Activated naive CD4-positive, alpha-beta T cell treated with anti-CD3 and anti-CD28 coated beads, Interleukin-2, amount 10 ng/mL, durations not matched to agents 7 days and 5 days (primary cell): ENCODE results near the gene COL4A4.
A peak's percentile ranks its signal among the peaks of the same experiment; 100 is the strongest.

ENCODE experiments used
- CTCF ChIA-PET: fragments of 350-600 bp; sonication (Branson Sonifier 250); formaldehyde crosslinking; loops from one replicate; lab custom pipeline; 2021; ENCODE audit warnings: antibody characterized with exemption; lab: Charles Lee
- DNase-seq: peaks from one replicate; pipeline ENCODE4 v3.0.0-alpha.2; 2020
- H3K27ac Mint-ChIP-seq: one replicate; pipeline ENCODE4 v1.8.0; 2021; ENCODE audit warnings: mild to moderate bottlenecking, moderate library complexity, mixed read lengths
- H3K27me3 Mint-ChIP-seq: one replicate; pipeline ENCODE4 v1.8.0; 2021; ENCODE audit warnings: mild to moderate bottlenecking, mixed read lengths
- H3K36me3 Mint-ChIP-seq: one replicate; pipeline ENCODE4 v1.8.0; 2021; ENCODE audit warnings: mixed read lengths
- H3K4me1 Mint-ChIP-seq: one replicate; pipeline ENCODE4 v1.8.0; 2021; ENCODE audit warnings: mixed read lengths
- H3K4me3 Mint-ChIP-seq: one replicate; pipeline ENCODE4 v1.8.0; 2021; ENCODE audit warnings: mild to moderate bottlenecking, moderate library complexity, mixed read lengths
- H3K9me3 Mint-ChIP-seq: one replicate; pipeline ENCODE4 v1.8.0; 2021; ENCODE audit warnings: mixed read lengths

Gene COL4A4

GRCh38 chr2:227163998-227164762 is at the start of gene COL4A4, which contains the start of gene COL4A3:
TSS of gene COL4A4 (minus strand) at chr2:227164205. CDS start at chr2:227147483, 16,722 bp downstream.
TSS of gene COL4A3 (plus strand) at chr2:227164624. CDS start at chr2:227164727, 103 bp downstream.
- DNase-seq = peak; percentile 37
- no peak within 1 kb of the TSS for H3K27ac Mint-ChIP-seq
- peaks cover 10% of the 10 kb centered on the region for H3K4me1 Mint-ChIP-seq
- peak within 1 kb of the TSS; percentile 64 for H3K4me3 Mint-ChIP-seq
- no peaks in the 10 kb centered on the region for H3K9me3 Mint-ChIP-seq
- CTCF ChIA-PET = no interaction called here
- peaks cover 64% of the 10 kb centered on the region for H3K27me3 Mint-ChIP-seq
- no peaks in the 10 kb centered on the region for H3K36me3 Mint-ChIP-seq

- Mint-ChIP-seq H3K4me1 (no peaks in the 10 kb centered on the region), H3K27ac (no peak overlapping the region), H3K27me3 (peaks cover 9% of the 10 kb centered on the region), H3K4me3 (no peak overlapping the region), H3K36me3 (no peaks in the 10 kb centered on the region), H3K9me3 (no peaks in the 10 kb centered on the region)
- no peak for DNase-seq
- CTCF ChIA-PET = no interaction called here
These were observed 43.6 kb upstream of the COL4A4 start for GRCh38 chr2:227207573-227207972.

DNA sequence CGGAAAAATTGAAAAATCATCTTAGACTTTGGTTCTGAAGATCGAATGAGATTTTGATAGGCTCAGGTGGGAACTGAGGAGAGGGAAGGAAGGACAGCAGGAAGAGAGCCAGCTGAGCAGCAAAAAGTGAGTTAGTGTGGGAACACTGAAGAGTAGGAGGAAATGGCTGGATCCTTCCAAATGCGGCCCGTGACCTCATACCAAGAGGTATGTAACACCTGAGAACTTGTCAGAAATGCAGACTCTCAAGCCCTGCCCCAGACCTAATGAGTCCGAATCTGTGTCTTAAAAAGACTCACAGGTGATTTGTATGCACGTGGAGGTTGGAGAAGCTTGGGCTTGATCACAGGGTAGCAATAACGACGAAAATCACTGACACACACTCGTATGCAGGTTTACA is 42.4 kb upstream of the COL4A4 start:
- Mint-ChIP-seq H3K27me3 (peaks cover 9% of the 10 kb centered on the region), H3K4me3 (no peak overlapping the region), H3K36me3 (no peaks in the 10 kb centered on the region), H3K27ac (peak overlapping the region; percentile 55), H3K9me3 (no peaks in the 10 kb centered on the region), H3K4me1 (no peaks in the 10 kb centered on the region)
- no peak for DNase-seq
- CTCF ChIA-PET = no interaction called here

- Mint-ChIP-seq H3K27me3 (peaks cover 9% of the 10 kb centered on the region), H3K27ac (no peak overlapping the region), H3K4me1 (no peaks in the 10 kb centered on the region), H3K9me3 (no peaks in the 10 kb centered on the region), H3K4me3 (no peak overlapping the region), H3K36me3 (no peaks in the 10 kb centered on the region)
- CTCF ChIA-PET = no interaction called here
- DNase-seq = no peak
These were observed 41.7 kb upstream of the COL4A4 start for GRCh38 chr2:227205701-227206100.

DNA sequence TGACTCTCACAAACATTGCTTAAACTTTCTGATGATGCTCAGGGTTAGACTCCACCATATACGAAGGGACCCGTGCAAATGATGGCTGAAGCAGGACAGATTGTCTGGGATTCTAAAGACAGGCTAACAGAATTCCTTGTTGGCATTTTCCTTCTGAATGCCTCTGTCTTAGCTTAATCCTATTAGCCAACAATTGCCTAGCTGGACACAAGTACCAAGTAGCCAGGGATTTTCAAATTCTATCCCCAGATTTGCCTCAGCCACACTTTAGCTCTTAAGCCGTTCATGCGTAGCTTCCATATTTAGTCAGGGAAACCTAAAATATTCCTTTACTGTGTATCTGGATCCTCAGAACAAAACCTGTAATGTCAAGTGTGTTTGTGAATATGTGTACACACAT is 40.4 kb upstream of the COL4A4 start:
- Mint-ChIP-seq H3K4me3 (no peak overlapping the region), H3K27ac (no peak overlapping the region), H3K4me1 (no peaks in the 10 kb centered on the region), H3K9me3 (no peaks in the 10 kb centered on the region), H3K36me3 (no peaks in the 10 kb centered on the region), H3K27me3 (peaks cover 9% of the 10 kb centered on the region)
- CTCF ChIA-PET = no interaction called here
- no peak for DNase-seq

- Mint-ChIP-seq H3K36me3 (no peaks in the 10 kb centered on the region), H3K27ac (no peak overlapping the region), H3K4me3 (no peak overlapping the region), H3K4me1 (no peaks in the 10 kb centered on the region), H3K9me3 (no peaks in the 10 kb centered on the region), H3K27me3 (peaks cover 5% of the 10 kb centered on the region)
- no peak for DNase-seq
- CTCF ChIA-PET = no interaction called here
These were observed 37.8 kb upstream of the COL4A4 start for GRCh38 chr2:227201771-227202170.

DNA sequence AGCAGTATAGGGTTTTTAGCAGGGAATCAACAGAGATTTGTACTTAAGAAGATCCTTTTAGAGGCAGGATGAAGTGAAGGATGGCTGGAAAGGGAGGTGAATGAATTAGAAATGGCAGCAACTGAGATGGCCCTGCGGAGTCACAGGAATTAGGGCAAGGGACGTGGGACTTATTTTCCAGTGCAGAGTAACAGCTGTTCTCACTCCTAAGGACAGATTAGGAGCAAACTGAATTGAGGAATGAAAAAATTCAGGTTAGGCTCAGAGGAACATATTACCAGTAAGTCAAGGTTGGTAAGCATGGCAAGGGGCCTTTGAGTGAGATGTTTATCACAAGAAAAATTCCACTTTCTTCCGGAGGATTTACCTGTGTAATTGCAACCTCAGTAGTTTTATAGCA is 34.9 kb upstream of the COL4A4 start:
- no peak for DNase-seq
- H3K4me1 Mint-ChIP-seq = no peaks in the 10 kb centered on the region
- H3K36me3 Mint-ChIP-seq = no peaks in the 10 kb centered on the region
- H3K27me3 Mint-ChIP-seq = no peaks in the 10 kb centered on the region
- H3K27ac Mint-ChIP-seq = no peak overlapping the region
- no peaks in the 10 kb centered on the region for H3K9me3 Mint-ChIP-seq
- CTCF ChIA-PET = no interaction called here
- H3K4me3 Mint-ChIP-seq = no peak overlapping the region

DNA sequence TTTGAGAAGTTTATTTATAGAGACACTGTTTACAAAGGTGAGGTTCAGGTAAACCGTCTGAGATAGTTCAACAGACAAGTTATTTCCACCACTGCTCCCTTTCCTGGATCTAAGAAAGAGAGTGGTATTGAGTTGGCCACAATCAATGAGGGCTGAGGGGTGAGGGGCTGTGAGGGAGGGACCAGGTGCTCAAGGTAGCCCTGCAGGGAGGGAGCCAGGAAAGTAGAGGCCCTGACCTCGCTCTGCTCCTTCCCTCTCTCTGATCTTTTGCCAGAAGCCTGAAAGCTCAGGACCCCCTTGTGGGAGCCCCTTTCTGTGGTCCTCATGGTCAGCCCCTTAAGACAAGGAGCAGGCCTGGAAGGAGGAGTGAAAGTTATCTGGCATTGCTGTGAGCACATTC is 30.2 kb upstream of the COL4A4 start:
- Mint-ChIP-seq H3K27ac (no peak overlapping the region), H3K9me3 (no peaks in the 10 kb centered on the region), H3K4me3 (no peak overlapping the region), H3K4me1 (no peaks in the 10 kb centered on the region), H3K36me3 (no peaks in the 10 kb centered on the region), H3K27me3 (peaks cover 8% of the 10 kb centered on the region)
- DNase-seq = no peak
- CTCF ChIA-PET = no interaction called here

DNA sequence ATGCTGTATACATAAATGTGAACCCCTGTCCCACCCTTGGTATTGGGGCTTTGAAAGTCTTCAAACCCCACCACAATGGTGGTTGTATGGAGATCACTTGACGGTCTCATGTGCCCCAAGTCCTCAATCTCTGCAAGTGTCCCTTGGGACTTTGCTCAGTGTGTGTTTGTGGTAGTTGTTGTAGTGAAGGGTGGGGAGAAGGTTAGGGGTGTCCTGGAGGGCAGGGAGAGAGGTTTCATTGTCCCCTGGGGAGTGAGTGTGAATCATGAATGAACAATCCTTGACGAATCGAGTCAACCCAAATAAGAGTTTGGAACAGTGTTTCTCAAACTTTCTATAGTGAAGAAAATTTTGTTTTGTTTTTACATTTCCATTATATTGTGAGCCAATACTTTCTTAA is 28.5 kb upstream of the COL4A4 start:
- Mint-ChIP-seq H3K27ac (no peak overlapping the region), H3K27me3 (peaks cover 8% of the 10 kb centered on the region), H3K36me3 (no peaks in the 10 kb centered on the region), H3K9me3 (no peaks in the 10 kb centered on the region), H3K4me3 (no peak overlapping the region), H3K4me1 (no peaks in the 10 kb centered on the region)
- CTCF ChIA-PET = no interaction called here
- DNase-seq = no peak

DNA sequence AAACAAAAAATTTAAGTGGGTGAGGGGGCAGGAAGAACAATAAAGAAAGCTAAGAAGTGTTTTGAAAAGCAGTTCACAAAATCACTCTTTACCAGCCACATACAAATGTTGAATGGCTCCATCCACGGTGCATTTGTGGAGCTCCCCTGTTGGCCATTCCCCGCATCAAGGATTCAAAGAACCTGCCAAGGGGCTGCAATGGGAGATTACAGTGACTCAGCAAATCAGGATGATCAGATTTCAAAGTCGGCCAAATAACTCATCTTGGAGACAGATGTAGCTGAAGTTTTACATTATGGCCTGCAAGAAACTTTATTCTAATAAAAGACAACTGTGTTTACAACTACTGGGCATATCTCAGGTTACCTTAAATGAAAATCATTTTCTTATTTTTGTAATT is 27.4 kb upstream of the COL4A4 start:
- H3K27me3 Mint-ChIP-seq = peaks cover 8% of the 10 kb centered on the region
- H3K9me3 Mint-ChIP-seq = no peaks in the 10 kb centered on the region
- no peaks in the 10 kb centered on the region for H3K4me1 Mint-ChIP-seq

DNA sequence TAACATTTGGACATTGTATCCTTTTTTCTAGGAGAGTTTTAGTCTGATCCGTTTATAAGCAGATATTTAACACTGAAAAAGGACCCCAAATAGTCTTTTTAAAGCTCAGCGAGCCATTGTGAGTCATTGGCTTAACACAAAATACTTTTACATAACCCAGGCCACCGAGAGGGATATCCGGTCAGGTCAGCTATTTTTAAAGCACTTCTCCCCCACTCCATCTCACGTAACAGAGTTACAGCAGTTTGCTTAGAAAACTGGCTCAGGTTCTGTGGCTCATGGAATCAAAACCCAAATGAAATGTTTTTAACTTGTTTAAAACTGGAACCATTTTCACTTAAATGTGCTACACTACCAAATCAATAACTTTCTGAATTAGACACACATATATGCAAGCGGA is 24.3 kb upstream of the COL4A4 start:
- Mint-ChIP-seq H3K4me1 (no peaks in the 10 kb centered on the region), H3K9me3 (no peaks in the 10 kb centered on the region), H3K27ac (no peak overlapping the region), H3K27me3 (peaks cover 14% of the 10 kb centered on the region), H3K4me3 (no peak overlapping the region), H3K36me3 (no peaks in the 10 kb centered on the region)
- DNase-seq = no peak
- CTCF ChIA-PET = no interaction called here

More for the DNA sequence above, 27.4 kb upstream of the COL4A4 start:
- H3K27ac Mint-ChIP-seq = no peak overlapping the region
- CTCF ChIA-PET = interaction anchor here (0.9 kb wide), 1 partner anchor 47 kb away, joined by 3 read pairs; no protein-coding TSS in a partner anchor
- H3K4me3 Mint-ChIP-seq = no peak overlapping the region
- no peaks in the 10 kb centered on the region for H3K36me3 Mint-ChIP-seq
- DNase-seq = no peak

GRCh38 chr2:227186751-227187150 is 22.7 kb upstream of the COL4A4 start:
- H3K4me3 Mint-ChIP-seq = no peak overlapping the region
- no peak for DNase-seq
- H3K4me1 Mint-ChIP-seq = no peaks in the 10 kb centered on the region
- H3K27me3 Mint-ChIP-seq = peaks cover 13% of the 10 kb centered on the region
- CTCF ChIA-PET = no interaction called here
- no peaks in the 10 kb centered on the region for H3K9me3 Mint-ChIP-seq
- H3K27ac Mint-ChIP-seq = no peak overlapping the region
- no peaks in the 10 kb centered on the region for H3K36me3 Mint-ChIP-seq

GRCh38 chr2:227185615-227186232 is 21.7 kb upstream of the COL4A4 start:
- Mint-ChIP-seq H3K9me3 (no peaks in the 10 kb centered on the region), H3K4me1 (no peaks in the 10 kb centered on the region), H3K36me3 (no peaks in the 10 kb centered on the region), H3K27me3 (peaks cover 9% of the 10 kb centered on the region), H3K27ac (no peak overlapping the region), H3K4me3 (no peak overlapping the region)
- DNase-seq = no peak
- CTCF ChIA-PET = no interaction called here

GRCh38 chr2:227183657-227184367 is 19.8 kb upstream of the COL4A4 start:
- no peak overlapping the region for H3K27ac Mint-ChIP-seq
- H3K27me3 Mint-ChIP-seq = peaks cover 13% of the 10 kb centered on the region
- H3K36me3 Mint-ChIP-seq = no peaks in the 10 kb centered on the region
- CTCF ChIA-PET = no interaction called here
- no peaks in the 10 kb centered on the region for H3K4me1 Mint-ChIP-seq
- no peaks in the 10 kb centered on the region for H3K9me3 Mint-ChIP-seq
- DNase-seq = no peak
- H3K4me3 Mint-ChIP-seq = no peak overlapping the region
